KMS-11 (cell line): ENCODE measurements around the gene CAPZB.

Experiments used
- H2AFZ ChIP-seq: fragments of 200-600 bp; sonication (generic); 2 replicates; pipeline ENCODE4 v1.6.1; 2016; ENCODE audit warnings: antibody characterized with exemption, mixed run types, low read depth
- H3K27ac ChIP-seq: fragments of 200-600 bp; sonication (generic); 2 replicates; pipeline ENCODE4 v1.6.1; 2016; ENCODE audit warnings: mild to moderate bottlenecking, mixed run types
- H3K27me3 ChIP-seq: fragments of 200-600 bp; sonication (generic); 2 replicates; pipeline ENCODE4 v1.6.1; 2017; ENCODE audit warnings: mild to moderate bottlenecking, low read depth, mixed run types, moderate library complexity; ENCODE audit not compliant: insufficient read depth
- H3K36me3 ChIP-seq: fragments of 200-600 bp; sonication (generic); 2 replicates; pipeline ENCODE4 v1.6.1; 2017; ENCODE audit warnings: mild to moderate bottlenecking, mixed run types; ENCODE audit not compliant: insufficient read depth
- H3K4me1 ChIP-seq: fragments of 200-600 bp; sonication (generic); 2 replicates; pipeline ENCODE4 v1.6.1; 2016; ENCODE audit warnings: mild to moderate bottlenecking, low read depth, mixed run types; ENCODE audit not compliant: poor library complexity, severe bottlenecking
- H3K4me2 ChIP-seq: fragments of 200-600 bp; sonication (generic); 2 replicates; pipeline ENCODE4 v1.7.0; 2016; ENCODE audit warnings: mild to moderate bottlenecking, mixed run types
- H3K4me3 ChIP-seq: fragments of 200-600 bp; sonication (generic); IDR thresholded peaks from 2 replicates; pipeline ENCODE4 v1.6.1; 2017; ENCODE audit warnings: low read depth, low read length, mixed read lengths; ENCODE audit not compliant: insufficient read depth
- H3K79me2 ChIP-seq: fragments of 200-600 bp; sonication (generic); 2 replicates; pipeline ENCODE4 v1.6.1; 2016; ENCODE audit warnings: low read depth, mixed run types; ENCODE audit not compliant: insufficient read depth
- H3K9ac ChIP-seq: fragments of 200-600 bp; sonication (generic); 2 replicates; pipeline ENCODE4 v1.6.1; 2016; ENCODE audit warnings: mild to moderate bottlenecking, mixed run types
- H4K20me1 ChIP-seq: fragments of 200-600 bp; sonication (generic); 2 replicates; pipeline ENCODE4 v1.6.1; 2016; ENCODE audit warnings: mild to moderate bottlenecking, mixed run types; ENCODE audit not compliant: insufficient read depth
- CTCF ChIP-seq: fragments of 200-600 bp; sonication (generic); conservative IDR thresholded peaks from 2 replicates; pipeline ENCODE4 v1.6.1; 2017; ENCODE audit warnings: low read depth, mild to moderate bottlenecking, antibody characterized with exemption, low read length, moderate library complexity, mixed read lengths

Gene CAPZB

DNA sequence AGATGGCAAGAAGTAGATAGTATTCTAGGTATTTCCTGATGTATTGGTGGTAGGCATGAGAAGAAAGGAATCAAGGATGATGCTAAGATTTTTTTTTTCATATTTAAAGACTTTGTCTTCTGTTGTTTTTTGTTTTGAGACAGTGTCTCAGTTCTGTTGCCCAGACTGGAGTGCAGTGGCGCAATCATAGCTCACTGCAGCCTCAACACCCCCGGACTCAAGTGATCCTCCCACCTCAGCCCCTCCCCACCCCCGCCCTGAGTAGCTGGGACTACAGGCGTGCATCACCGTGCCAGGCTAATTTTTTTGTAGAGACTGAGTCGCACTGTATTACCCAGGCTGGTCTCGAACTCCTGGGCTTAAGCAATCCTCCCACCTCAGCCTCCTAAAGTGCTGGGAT, 2.8 kb upstream of the CAPZB start:
- no peak overlapping the region for H3K4me2 ChIP-seq
- H3K4me1 ChIP-seq: peaks cover 33% of the 10 kb centered on the region
- TF ChIP-seq CTCF: 0 out of 2 replicates have a peak, but pooled peaks have one; percentile 5
- no peaks in the 10 kb centered on the region for H3K36me3 ChIP-seq
- no peak overlapping the region for H3K9ac ChIP-seq
- H3K27me3 ChIP-seq: no peaks in the 10 kb centered on the region
- H3K27ac ChIP-seq: no peak overlapping the region
- no peak overlapping the region for H3K4me3 ChIP-seq
- H2AFZ ChIP-seq: no peak overlapping the region; the same call in 1 of the 2 replicates
- peaks cover 21% of the 10 kb centered on the region for H3K79me2 ChIP-seq
- no peaks in the 10 kb centered on the region for H4K20me1 ChIP-seq

- peak overlapping the region; percentile 14; the same call in 1 of the 2 replicates for H2AFZ ChIP-seq
- peaks cover 50% of the 10 kb centered on the region for H3K4me1 ChIP-seq
- H3K27ac ChIP-seq: peak overlapping the region; percentile 53; the same call in 1 of the 2 replicates
- peak overlapping the region; percentile 73 for H3K4me2 ChIP-seq
- H3K36me3 ChIP-seq: no peaks in the 10 kb centered on the region
- no peaks in the 10 kb centered on the region for H3K27me3 ChIP-seq
- peaks cover 53% of the 10 kb centered on the region for H3K79me2 ChIP-seq
- no peak for TF ChIP-seq CTCF
- peak overlapping the region; percentile 16 for H3K4me3 ChIP-seq
- H4K20me1 ChIP-seq: peaks cover 18% of the 10 kb centered on the region; the same call in 1 of the 2 replicates
- peak overlapping the region; percentile 75; the same call in 1 of the 2 replicates for H3K9ac ChIP-seq
Observed at GRCh38 chr1:19484798-19485361, 459 bp downstream of the CAPZB start.

GRCh38 chr1:19484338-19484797, 971 bp downstream of the CAPZB start:
- Histone ChIP-seq H3K79me2 (peaks cover 58% of the 10 kb centered on the region), H3K27ac (no peak overlapping the region), H3K4me1 (peaks cover 50% of the 10 kb centered on the region)

GRCh38 chr1:19483691-19484090, 1.6 kb downstream of the CAPZB start:
- Histone ChIP-seq H3K4me2 (peak overlapping the region; percentile 73), H4K20me1 (peaks cover 22% of the 10 kb centered on the region; the same call in 1 of the 2 replicates), H3K27me3 (no peaks in the 10 kb centered on the region), H3K36me3 (no peaks in the 10 kb centered on the region), H3K4me3 (no peak overlapping the region), H3K9ac (no peak overlapping the region), H3K79me2 (peaks cover 65% of the 10 kb centered on the region), H3K27ac (no peak overlapping the region), H3K4me1 (peaks cover 51% of the 10 kb centered on the region), H2AFZ (no peak overlapping the region)
- TF ChIP-seq CTCF: no peak

More at GRCh38 chr1:19484338-19484797, 971 bp downstream of the CAPZB start:
- Histone ChIP-seq H3K9ac (peak overlapping the region; percentile 75; the same call in 1 of the 2 replicates), H2AFZ (no peak overlapping the region), H3K36me3 (no peaks in the 10 kb centered on the region), H4K20me1 (peaks cover 18% of the 10 kb centered on the region; the same call in 1 of the 2 replicates), H3K27me3 (no peaks in the 10 kb centered on the region), H3K4me2 (peak overlapping the region; percentile 73), H3K4me3 (peak overlapping the region; percentile 16)
- no peak for TF ChIP-seq CTCF
